PFSK-1 (cell line): ENCODE measurements around the gene SH3PXD2A.

ENCODE experiments used
- POLR2AphosphoS5 ChIP-seq: IDR thresholded peaks from 2 replicates; pipeline ENCODE4 v1.6.1; 2012; ENCODE audit warnings: low read depth, mild to moderate bottlenecking, control low read depth, low read length, moderate library complexity
- TAF1 ChIP-seq: IDR thresholded peaks from 2 replicates; pipeline ENCODE4 v1.6.1; 2012; ENCODE audit warnings: low read length, control low read depth, borderline replicate concordance; ENCODE audit not compliant: insufficient read depth
- TF ChIP-seq, protein P1 (sequence below), 2 experiments: IDR thresholded peaks; 2 replicates each; pipeline versions ENCODE4 v1.6.1 to v1.8.0; 2011 to 2012; ENCODE audit warnings: low read depth in 2 of 2, low read length in 2 of 2, control low read depth in 1 of 2, inconsistent platforms in 1 of 2, mild to moderate bottlenecking in 1 of 2, moderate library complexity in 1 of 2; ENCODE audit not compliant: insufficient read depth in 1 of 2

GRCh38 chr10:103708627-103709288 lies 146.6 kb downstream of the SH3PXD2A start:
- TF ChIP-seq POLR2AphosphoS5, result no peak
- TF ChIP-seq, protein P1, sequence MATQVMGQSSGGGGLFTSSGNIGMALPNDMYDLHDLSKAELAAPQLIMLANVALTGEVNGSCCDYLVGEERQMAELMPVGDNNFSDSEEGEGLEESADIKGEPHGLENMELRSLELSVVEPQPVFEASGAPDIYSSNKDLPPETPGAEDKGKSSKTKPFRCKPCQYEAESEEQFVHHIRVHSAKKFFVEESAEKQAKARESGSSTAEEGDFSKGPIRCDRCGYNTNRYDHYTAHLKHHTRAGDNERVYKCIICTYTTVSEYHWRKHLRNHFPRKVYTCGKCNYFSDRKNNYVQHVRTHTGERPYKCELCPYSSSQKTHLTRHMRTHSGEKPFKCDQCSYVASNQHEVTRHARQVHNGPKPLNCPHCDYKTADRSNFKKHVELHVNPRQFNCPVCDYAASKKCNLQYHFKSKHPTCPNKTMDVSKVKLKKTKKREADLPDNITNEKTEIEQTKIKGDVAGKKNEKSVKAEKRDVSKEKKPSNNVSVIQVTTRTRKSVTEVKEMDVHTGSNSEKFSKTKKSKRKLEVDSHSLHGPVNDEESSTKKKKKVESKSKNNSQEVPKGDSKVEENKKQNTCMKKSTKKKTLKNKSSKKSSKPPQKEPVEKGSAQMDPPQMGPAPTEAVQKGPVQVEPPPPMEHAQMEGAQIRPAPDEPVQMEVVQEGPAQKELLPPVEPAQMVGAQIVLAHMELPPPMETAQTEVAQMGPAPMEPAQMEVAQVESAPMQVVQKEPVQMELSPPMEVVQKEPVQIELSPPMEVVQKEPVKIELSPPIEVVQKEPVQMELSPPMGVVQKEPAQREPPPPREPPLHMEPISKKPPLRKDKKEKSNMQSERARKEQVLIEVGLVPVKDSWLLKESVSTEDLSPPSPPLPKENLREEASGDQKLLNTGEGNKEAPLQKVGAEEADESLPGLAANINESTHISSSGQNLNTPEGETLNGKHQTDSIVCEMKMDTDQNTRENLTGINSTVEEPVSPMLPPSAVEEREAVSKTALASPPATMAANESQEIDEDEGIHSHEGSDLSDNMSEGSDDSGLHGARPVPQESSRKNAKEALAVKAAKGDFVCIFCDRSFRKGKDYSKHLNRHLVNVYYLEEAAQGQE (IDR thresholded peaks at IDR 0.05; ENCODE audit: insufficient read depth in 1 of 2, low read depth in 2 of 2, low read length in 2 of 2), result no peak
- no peak for TF ChIP-seq TAF1
